ENCODE measurements around the gene ERCC2.

Gene ERCC2

GRCh38 chr19:45304141-45304926 lies 66.0 kb downstream of the ERCC2 start:
- H4K20me1 ChIP-seq (ENCODE audit: low read depth, low read length): no peaks in the 10 kb centered on the region
- no peaks in the 10 kb centered on the region for H3K27me3 ChIP-seq (ENCODE audit: low read length)
- no peak overlapping the region for H2AFZ ChIP-seq (ENCODE audit: low read depth, low read length, severe bottlenecking)
- no peaks in the 10 kb centered on the region for H3F3A ChIP-seq (ENCODE audit: insufficient read depth)
- H3K4me3 ChIP-seq (ENCODE audit: insufficient read depth, low read length, poor library complexity, severe bottlenecking): no peak overlapping the region
- no peaks in the 10 kb centered on the region for H3K9me3 ChIP-seq (ENCODE audit: insufficient read depth, low read length)
- no peak overlapping the region for H3K9ac ChIP-seq (ENCODE audit: low read length)
- H3K9me2 ChIP-seq (replicated peaks; ENCODE audit: insufficient read depth, low read length): no peaks in the 10 kb centered on the region
- H3K4me2 ChIP-seq (ENCODE audit: low read depth, low read length, poor library complexity, severe bottlenecking): no peak overlapping the region
- H3K79me2 ChIP-seq (ENCODE audit: insufficient read depth, low read length): no peaks in the 10 kb centered on the region
- H3K36me3 ChIP-seq (ENCODE audit: low read length): no peaks in the 10 kb centered on the region
- no peak for TF ChIP-seq EZH2phosphoT487 (conservative IDR thresholded peaks at IDR 0.05; ENCODE audit: low read length)
- no peak for TF ChIP-seq CTCF (IDR thresholded peaks at IDR 0.05; ENCODE audit: insufficient read depth, low read length, poor library complexity, severe bottlenecking)
- no peak overlapping the region for H3K27ac ChIP-seq (ENCODE audit: low read depth, low read length)

- no peak overlapping the region for H3K9ac ChIP-seq (ENCODE audit: low read length)
- no peaks in the 10 kb centered on the region for H3K79me2 ChIP-seq (ENCODE audit: insufficient read depth, low read length)
- no peaks in the 10 kb centered on the region for H4K20me1 ChIP-seq (ENCODE audit: low read depth, low read length)
- H2AFZ ChIP-seq (ENCODE audit: low read depth, low read length, severe bottlenecking): no peak overlapping the region
- H3K36me3 ChIP-seq (ENCODE audit: low read length): no peaks in the 10 kb centered on the region
- TF ChIP-seq EZH2phosphoT487 (conservative IDR thresholded peaks at IDR 0.05; ENCODE audit: low read length) (no peak), CTCF (IDR thresholded peaks at IDR 0.05; ENCODE audit: insufficient read depth, low read length, poor library complexity, severe bottlenecking) (no peak)
- no peaks in the 10 kb centered on the region for H3K27me3 ChIP-seq (ENCODE audit: low read length)
- H3K4me2 ChIP-seq (ENCODE audit: low read depth, low read length, poor library complexity, severe bottlenecking): no peak overlapping the region
- H3F3A ChIP-seq (ENCODE audit: insufficient read depth): no peaks in the 10 kb centered on the region
- H3K9me3 ChIP-seq (ENCODE audit: insufficient read depth, low read length): no peaks in the 10 kb centered on the region
- no peaks in the 10 kb centered on the region for H3K9me2 ChIP-seq (replicated peaks; ENCODE audit: insufficient read depth, low read length)
- no peak overlapping the region for H3K27ac ChIP-seq (ENCODE audit: low read depth, low read length)
- no peak overlapping the region for H3K4me3 ChIP-seq (ENCODE audit: insufficient read depth, low read length, poor library complexity, severe bottlenecking)
These were observed 66.9 kb downstream of the ERCC2 start for GRCh38 chr19:45303269-45304060.

- Histone ChIP-seq H3K9me3 (ENCODE audit: insufficient read depth, low read length) (no peaks in the 10 kb centered on the region), H3F3A (ENCODE audit: insufficient read depth) (no peaks in the 10 kb centered on the region), H3K27me3 (ENCODE audit: low read length) (no peaks in the 10 kb centered on the region), H3K4me3 (ENCODE audit: insufficient read depth, low read length, poor library complexity, severe bottlenecking) (no peak overlapping the region), H3K9me2 (replicated peaks; ENCODE audit: insufficient read depth, low read length) (no peaks in the 10 kb centered on the region), H3K36me3 (ENCODE audit: low read length) (no peaks in the 10 kb centered on the region), H2AFZ (ENCODE audit: low read depth, low read length, severe bottlenecking) (no peak overlapping the region), H3K9ac (ENCODE audit: low read length) (no peak overlapping the region), H3K27ac (ENCODE audit: low read depth, low read length) (no peak overlapping the region), H3K4me2 (ENCODE audit: low read depth, low read length, poor library complexity, severe bottlenecking) (no peak overlapping the region), H3K79me2 (ENCODE audit: insufficient read depth, low read length) (no peaks in the 10 kb centered on the region), H4K20me1 (ENCODE audit: low read depth, low read length) (no peaks in the 10 kb centered on the region)
- TF ChIP-seq EZH2phosphoT487 (conservative IDR thresholded peaks at IDR 0.05; ENCODE audit: low read length) (no peak), CTCF (IDR thresholded peaks at IDR 0.05; ENCODE audit: insufficient read depth, low read length, poor library complexity, severe bottlenecking) (no peak)
These were observed 68.0 kb downstream of the ERCC2 start for GRCh38 chr19:45302416-45302815.
